Peyer's patch (tissue), 4 donors: ENCODE results near the gene PDE6A. TPM values are rescaled to one million over a fixed set of nuclear protein-coding genes. Genes with fewer than 3 reads are reported as not detected.

Experiments
- DNase-seq, 3 donors: peaks; one replicate each; pipeline ENCODE4 v3.0.0-alpha.2; 2017 to 2019
- H3K27ac ChIP-seq, 4 donors: fragments of 200-600 bp; sonication (generic); one replicate each; pipeline ENCODE4 v1.5.1; 2016 to 2019
- H3K27me3 ChIP-seq, 2 donors: fragments of 200-600 bp; sonication (generic); one replicate each; pipeline ENCODE4 v1.5.1; 2019
- H3K36me3 ChIP-seq, 3 donors: fragments of 200-600 bp; sonication (generic); one replicate each; pipeline ENCODE4 v1.5.1; 2016 to 2019
- H3K4me1 ChIP-seq, 4 donors: fragments of 200-600 bp; sonication (generic); one replicate each; pipeline ENCODE4 v1.5.1; 2016 to 2019
- H3K4me3 ChIP-seq, 4 donors: fragments of 200-600 bp; sonication (generic); 1 replicate in 3 of 4; 2 replicates in 1 of 4; pipeline ENCODE4 v1.5.1; 2016 to 2019; ENCODE audit warnings: mild to moderate bottlenecking in 1 of 4
- H3K9me3 ChIP-seq, 4 donors: fragments of 200-600 bp; sonication (generic); one replicate each; pipeline ENCODE4 v1.5.1; 2016 to 2019; ENCODE audit warnings: mild to moderate bottlenecking in 1 of 4
- POLR2A ChIP-seq, 2 donors: fragments of 450-650 bp; IDR thresholded peaks; one replicate each; pipeline ENCODE4 v1.5.1; 2017; ENCODE audit warnings: antibody characterized with exemption in 2 of 2, mild to moderate bottlenecking in 2 of 2, moderate library complexity in 2 of 2
- total RNA-seq, 4 donors: library from RNA; depleted of rRNA; stranded (reverse); fragments of >200 nt; gene quantifications; one replicate each; pipeline ENCODE4 v1.1.0, GENCODE V29; 2016
- TF ChIP-seq, protein P1 (sequence below), 6 experiments: fragments of 450-650 bp in 4 of 6; fragments of 200-600 bp in 2 of 6; sonication (generic) in 1 of 6; IDR thresholded peaks; one replicate each; pipeline ENCODE4 v1.5.1; 2017 to 2019; ENCODE audit warnings: antibody characterized with exemption in 6 of 6, mild to moderate bottlenecking in 3 of 6, moderate library complexity in 1 of 6

The PDE6A gene
- total RNA-seq, 4 donors from 2014 or later, result not detected

DNA sequence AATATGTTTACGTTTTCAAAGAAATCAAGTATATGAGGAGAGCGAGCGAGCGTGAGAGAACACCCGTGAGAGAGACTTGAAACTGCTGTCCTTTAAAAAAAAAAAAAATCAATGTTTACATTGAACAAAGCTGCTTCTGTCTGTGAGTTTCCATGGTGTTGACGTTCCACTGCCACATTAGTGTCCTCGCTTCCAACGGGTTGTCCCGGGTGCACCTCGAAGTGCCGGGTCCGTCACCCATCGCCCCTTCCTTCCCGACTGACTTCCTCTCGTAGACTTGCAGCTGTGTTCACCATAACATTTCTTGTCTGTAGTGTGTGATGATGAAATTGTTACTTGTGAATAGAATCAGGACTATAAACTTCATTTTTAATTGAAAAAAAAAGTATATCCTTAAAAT is 97.0 kb downstream of the PDE6A start:
- H3K27me3 ChIP-seq, result no peaks in the 10 kb centered on the region
- H3K4me3 ChIP-seq, result no peak overlapping the region
- no peak for DNase-seq
- no peak overlapping the region for H3K27ac ChIP-seq
- no peaks in the 10 kb centered on the region for H3K9me3 ChIP-seq
- TF ChIP-seq, protein P1, sequence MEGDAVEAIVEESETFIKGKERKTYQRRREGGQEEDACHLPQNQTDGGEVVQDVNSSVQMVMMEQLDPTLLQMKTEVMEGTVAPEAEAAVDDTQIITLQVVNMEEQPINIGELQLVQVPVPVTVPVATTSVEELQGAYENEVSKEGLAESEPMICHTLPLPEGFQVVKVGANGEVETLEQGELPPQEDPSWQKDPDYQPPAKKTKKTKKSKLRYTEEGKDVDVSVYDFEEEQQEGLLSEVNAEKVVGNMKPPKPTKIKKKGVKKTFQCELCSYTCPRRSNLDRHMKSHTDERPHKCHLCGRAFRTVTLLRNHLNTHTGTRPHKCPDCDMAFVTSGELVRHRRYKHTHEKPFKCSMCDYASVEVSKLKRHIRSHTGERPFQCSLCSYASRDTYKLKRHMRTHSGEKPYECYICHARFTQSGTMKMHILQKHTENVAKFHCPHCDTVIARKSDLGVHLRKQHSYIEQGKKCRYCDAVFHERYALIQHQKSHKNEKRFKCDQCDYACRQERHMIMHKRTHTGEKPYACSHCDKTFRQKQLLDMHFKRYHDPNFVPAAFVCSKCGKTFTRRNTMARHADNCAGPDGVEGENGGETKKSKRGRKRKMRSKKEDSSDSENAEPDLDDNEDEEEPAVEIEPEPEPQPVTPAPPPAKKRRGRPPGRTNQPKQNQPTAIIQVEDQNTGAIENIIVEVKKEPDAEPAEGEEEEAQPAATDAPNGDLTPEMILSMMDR (IDR thresholded peaks at IDR 0.05), result no peak
- no peak for TF ChIP-seq POLR2A (IDR thresholded peaks at IDR 0.05)
- H3K36me3 ChIP-seq, result peaks cover 0 to 56% (median 0%) of the 10 kb centered on the region in 3 donors
- no peaks in the 10 kb centered on the region for H3K4me1 ChIP-seq

DNA sequence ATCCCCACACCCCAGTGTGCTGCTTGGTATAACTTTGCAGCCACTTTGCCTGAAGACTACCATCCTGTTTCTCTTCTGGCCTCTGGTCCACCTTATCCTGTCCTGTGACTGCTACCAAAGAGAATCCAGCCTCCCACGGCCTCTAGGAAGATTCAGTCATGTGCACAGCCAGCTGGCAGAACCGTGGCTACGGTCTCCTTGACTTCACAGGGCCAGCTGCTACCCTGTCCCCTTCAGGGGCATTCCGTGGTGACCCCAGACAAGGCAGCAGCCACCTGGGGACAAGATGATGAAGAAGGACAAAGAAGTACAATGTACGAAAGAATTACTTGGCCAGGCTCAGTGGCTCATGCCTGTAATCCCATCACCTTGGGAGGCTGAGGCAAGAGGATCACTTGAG is 98.6 kb downstream of the PDE6A start:
- H3K36me3 ChIP-seq, result peaks cover 0 to 72% (median 0%) of the 10 kb centered on the region in 3 donors
- no peak for DNase-seq
- no peaks in the 10 kb centered on the region for H3K4me1 ChIP-seq

DNA sequence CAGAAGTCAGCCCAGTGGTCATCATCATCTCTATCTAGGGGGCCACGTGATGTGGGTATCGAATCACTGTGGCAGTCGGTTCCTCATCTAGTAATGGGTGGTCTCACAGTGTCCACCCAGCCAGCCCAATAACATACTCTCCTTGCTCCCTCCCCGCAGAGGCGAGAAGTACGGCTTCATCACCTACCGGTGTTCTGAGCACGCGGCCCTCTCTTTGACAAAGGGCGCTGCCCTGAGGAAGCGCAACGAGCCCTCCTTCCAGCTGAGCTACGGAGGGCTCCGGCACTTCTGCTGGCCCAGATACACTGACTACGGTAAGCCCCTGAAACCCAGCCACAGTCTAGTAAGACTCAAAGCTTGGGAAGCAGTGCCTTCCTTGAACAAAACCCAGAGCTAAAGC is 99.0 kb downstream of the PDE6A start:
- H3K36me3 ChIP-seq, result peaks cover 0 to 76% (median 0%) of the 10 kb centered on the region in 3 donors

More for the DNA sequence above, 98.6 kb downstream of the PDE6A start:
- no peaks in the 10 kb centered on the region for H3K27me3 ChIP-seq
- TF ChIP-seq, protein P1 (IDR thresholded peaks at IDR 0.05), result no peak
- TF ChIP-seq POLR2A (IDR thresholded peaks at IDR 0.05), result no peak
- H3K9me3 ChIP-seq, result no peaks in the 10 kb centered on the region
- H3K4me3 ChIP-seq, result no peak overlapping the region
- H3K27ac ChIP-seq, result no peak overlapping the region

DNA sequence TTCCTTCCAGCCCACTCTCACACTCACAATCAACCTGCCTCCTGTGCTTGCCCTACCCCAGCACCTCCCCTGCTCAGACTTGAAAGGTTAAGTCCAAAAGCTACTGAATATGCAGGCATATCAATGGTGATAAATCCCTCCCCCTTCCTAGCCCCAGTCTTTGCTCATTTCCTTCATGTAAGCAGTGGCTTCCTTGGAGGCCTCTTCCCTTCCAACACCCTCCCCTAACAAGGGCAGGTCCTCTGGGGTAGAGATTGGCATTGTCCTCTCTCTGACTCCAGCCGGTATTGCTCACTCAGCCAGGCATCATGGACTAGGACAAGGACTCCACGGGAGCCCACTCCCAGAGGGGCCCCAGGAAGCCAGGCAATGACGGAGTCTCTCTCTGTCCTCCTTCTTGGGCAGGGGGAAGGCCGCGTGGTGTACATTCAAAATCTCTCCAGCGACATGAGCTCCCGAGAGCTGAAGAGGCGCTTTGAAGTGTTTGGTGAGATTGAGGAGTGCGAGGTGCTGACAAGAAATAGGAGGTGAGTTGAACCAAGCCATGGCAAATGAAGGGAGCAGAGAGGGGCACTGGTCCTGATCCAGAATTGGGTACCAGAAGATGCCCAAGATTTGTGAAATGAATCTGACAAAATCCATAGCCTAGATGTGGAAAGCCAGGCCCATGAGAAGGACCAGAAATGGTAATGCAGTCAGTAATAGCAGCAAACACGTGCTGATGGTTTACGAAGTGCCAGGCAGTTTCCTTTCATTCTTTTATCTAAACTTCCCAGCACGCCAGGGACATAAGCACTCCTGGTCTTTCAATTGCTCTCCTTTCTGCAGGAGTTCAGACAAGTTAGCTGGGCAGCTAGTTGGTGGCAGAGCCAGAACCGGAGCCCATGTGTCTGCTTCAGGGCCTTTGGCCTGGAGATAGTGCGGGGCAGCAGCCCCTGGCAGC is 102.5 kb downstream of the PDE6A start:
- H3K9me3 ChIP-seq, result no peaks in the 10 kb centered on the region
- TF ChIP-seq, protein P1 (IDR thresholded peaks at IDR 0.05), result no peak
- no peak for TF ChIP-seq POLR2A (IDR thresholded peaks at IDR 0.05)
- peaks cover 0 to 75% (median 0%) of the 10 kb centered on the region in 3 donors for H3K36me3 ChIP-seq
- H3K27ac ChIP-seq, result no peak overlapping the region
- H3K4me1 ChIP-seq, result no peaks in the 10 kb centered on the region
- no peaks in the 10 kb centered on the region for H3K27me3 ChIP-seq
- H3K4me3 ChIP-seq, result no peak overlapping the region
- no peak for DNase-seq

More for the DNA sequence above, 99.0 kb downstream of the PDE6A start:
- Histone ChIP-seq H3K4me1 (no peaks in the 10 kb centered on the region), H3K9me3 (no peaks in the 10 kb centered on the region), H3K27ac (no peak overlapping the region), H3K27me3 (no peaks in the 10 kb centered on the region), H3K4me3 (no peak overlapping the region)
- DNase-seq, result no peak
- TF ChIP-seq, protein P1 (IDR thresholded peaks at IDR 0.05), result no peak
- no peak for TF ChIP-seq POLR2A (IDR thresholded peaks at IDR 0.05)

DNA sequence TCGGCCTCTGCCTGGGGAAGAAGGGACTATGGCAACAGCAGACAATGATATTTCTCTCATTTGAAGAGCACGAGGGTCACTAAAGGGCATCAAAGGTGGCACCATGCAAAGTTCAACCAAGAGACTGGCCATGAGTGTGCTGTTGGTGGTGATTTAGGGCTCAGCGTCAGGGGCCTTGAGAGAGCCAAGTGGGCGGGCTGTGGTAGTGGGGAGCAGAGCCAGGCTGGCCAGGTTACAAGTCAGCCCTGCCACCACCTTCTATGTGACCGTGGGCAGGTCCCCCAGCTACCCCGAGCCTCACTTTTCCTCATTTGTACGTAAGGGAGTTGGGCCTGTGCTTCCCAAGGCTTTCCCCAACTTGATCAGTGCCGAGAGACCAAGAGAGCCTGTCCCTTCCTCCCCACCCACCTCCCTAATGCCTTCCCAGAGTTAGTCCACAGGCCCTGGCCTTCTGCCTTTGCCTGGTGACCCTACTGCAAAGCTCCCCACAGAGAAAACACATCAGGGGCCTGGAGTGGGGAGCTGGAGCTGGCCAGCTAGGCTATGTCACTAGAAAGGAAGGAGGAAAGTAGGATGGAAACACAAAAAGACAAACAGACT is 104.3 kb downstream of the PDE6A start:
- H3K9me3 ChIP-seq, result no peaks in the 10 kb centered on the region
- no peak for DNase-seq
- H3K36me3 ChIP-seq, result peaks cover 0 to 73% (median 0%) of the 10 kb centered on the region in 3 donors
- no peak overlapping the region for H3K4me3 ChIP-seq
- H3K27me3 ChIP-seq, result no peaks in the 10 kb centered on the region
- no peak for TF ChIP-seq POLR2A (IDR thresholded peaks at IDR 0.05)
- TF ChIP-seq, protein P1 (IDR thresholded peaks at IDR 0.05), result no peak
- no peak overlapping the region for H3K27ac ChIP-seq
- H3K4me1 ChIP-seq, result no peaks in the 10 kb centered on the region
